HEK293 (cell line): ENCODE measurements around the gene MTHFS.

Experiments
- CTCF ChIA-PET: fragments of 350-600 bp; formaldehyde crosslinking; extraction: SDS; loops from one replicate; lab custom pipeline; 2021; ENCODE audit warnings: antibody characterized with exemption; lab: Yijun Ruan, JAX
- POLR2A ChIA-PET: fragments of 300-600 bp; formaldehyde crosslinking; extraction: SDS; loops from one replicate; lab custom pipeline; 2020; ENCODE audit warnings: antibody characterized with exemption, inconsistent platforms; lab: Yijun Ruan, JAX
- H3K27ac ChIP-seq: fragments of 200-500 bp; sonication (Bioruptor generic); 2 replicates; pipeline ENCODE4 v1.5.1; 2014; ENCODE audit warnings: low read depth, low read length, control low read depth, inconsistent platforms; ENCODE audit errors: extremely low read depth
- H3K36me3 ChIP-seq, 2 experiments: fragments of 200-500 bp in 1 of 2; sonication (Bioruptor generic) in 1 of 2; 1 replicate in 1 of 2; 2 replicates in 1 of 2; pipeline ENCODE4 v1.5.1; 2014 to 2017; ENCODE audit warnings: inconsistent platforms in 2 of 2, low read length in 2 of 2; ENCODE audit not compliant: control insufficient read depth in 2 of 2, insufficient read depth in 1 of 2
- H3K4me1 ChIP-seq: fragments of 200-500 bp; sonication (Bioruptor generic); 2 replicates; pipeline ENCODE4 v1.5.1; 2014; ENCODE audit warnings: mild to moderate bottlenecking, low read length, inconsistent platforms; ENCODE audit not compliant: control insufficient read depth, insufficient read depth
- H3K4me3 ChIP-seq: 2 replicates; pipeline ENCODE4 v1.5.1; 2011; ENCODE audit warnings: low read depth, mild to moderate bottlenecking, control low read depth, low read length, moderate library complexity
- H3K9me3 ChIP-seq: fragments of 200-500 bp; sonication (Bioruptor generic); 2 replicates; pipeline ENCODE4 v1.5.1; 2014; ENCODE audit warnings: low read depth, low read length, inconsistent platforms; ENCODE audit not compliant: control insufficient read depth, insufficient read depth
- CTCF ChIP-seq: fragments of 450-650 bp; formaldehyde crosslinking; IDR thresholded peaks from 2 replicates; pipeline ENCODE4 v1.5.1; 2016; ENCODE audit warnings: missing biosample characterization, missing genetic modification characterization
- FEZF1 ChIP-seq: fragments of 450-650 bp; formaldehyde crosslinking; IDR thresholded peaks from 2 replicates; pipeline ENCODE4 v1.5.1; 2016; ENCODE audit warnings: missing biosample characterization, missing genetic modification characterization
- PBX3 ChIP-seq: sonication (generic); formaldehyde crosslinking; IDR thresholded peaks from 2 replicates; pipeline ENCODE4 v1.8.1; 2022; ENCODE audit warnings: mild to moderate bottlenecking, moderate library complexity, missing genetic modification reagents
- REST ChIP-seq: fragments of 450-650 bp; formaldehyde crosslinking; IDR thresholded peaks from 2 replicates; pipeline ENCODE4 v1.5.1; 2016; ENCODE audit warnings: missing biosample characterization, missing genetic modification characterization
- ZNF114 ChIP-seq: fragments of 450-650 bp; formaldehyde crosslinking; IDR thresholded peaks from 2 replicates; pipeline ENCODE4 v1.5.0; 2017; ENCODE audit warnings: missing biosample characterization, missing genetic modification characterization
- ZNF121 ChIP-seq: fragments of 450-650 bp; formaldehyde crosslinking; IDR thresholded peaks from 2 replicates; pipeline ENCODE4 v1.5.1; 2016; ENCODE audit warnings: missing biosample characterization, missing genetic modification characterization
- ZNF138 ChIP-seq: fragments of 450-650 bp; formaldehyde crosslinking; IDR thresholded peaks from 2 replicates; pipeline ENCODE4 v1.5.1; 2016; ENCODE audit warnings: missing biosample characterization, missing genetic modification characterization, borderline replicate concordance
- ZNF211 ChIP-seq: fragments of 450-650 bp; formaldehyde crosslinking; IDR thresholded peaks from 2 replicates; pipeline ENCODE4 v1.5.1; 2016; ENCODE audit warnings: low read depth, missing biosample characterization, missing genetic modification characterization
- ZNF26 ChIP-seq: fragments of 450-650 bp; formaldehyde crosslinking; IDR thresholded peaks from 2 replicates; pipeline ENCODE4 v1.5.1; 2016; ENCODE audit warnings: missing biosample characterization, missing genetic modification characterization
- ZNF37A ChIP-seq: fragments of 450-650 bp; IDR thresholded peaks from 2 replicates; pipeline ENCODE4 v1.5.1; 2018; ENCODE audit warnings: missing biosample characterization, missing genetic modification characterization
- ZNF488 ChIP-seq: fragments of 450-650 bp; formaldehyde crosslinking; IDR thresholded peaks from 2 replicates; pipeline ENCODE4 v1.5.1; 2016; ENCODE audit warnings: missing biosample characterization, missing genetic modification characterization
- ZNF513 ChIP-seq: fragments of 450-650 bp; IDR thresholded peaks from 2 replicates; pipeline ENCODE4 v1.5.1; 2018; ENCODE audit warnings: missing biosample characterization, missing genetic modification characterization
- ZNF561 ChIP-seq: fragments of 450-650 bp; IDR thresholded peaks from 2 replicates; pipeline ENCODE4 v1.5.1; 2018; ENCODE audit warnings: missing biosample characterization, missing genetic modification characterization, borderline replicate concordance
- ZNF654 ChIP-seq: fragments of 450-650 bp; formaldehyde crosslinking; IDR thresholded peaks from 2 replicates; pipeline ENCODE4 v1.5.1; 2016; ENCODE audit warnings: low read depth, missing biosample characterization, missing genetic modification characterization
- ZNF660 ChIP-seq: fragments of 450-650 bp; IDR thresholded peaks from 2 replicates; pipeline ENCODE4 v1.5.1; 2018; ENCODE audit warnings: missing biosample characterization, mild to moderate bottlenecking, missing genetic modification characterization
- ZNF704 ChIP-seq: fragments of 450-650 bp; formaldehyde crosslinking; IDR thresholded peaks from 2 replicates; pipeline ENCODE4 v1.5.1; 2016; ENCODE audit warnings: missing biosample characterization, missing genetic modification characterization
- ZNF76 ChIP-seq: fragments of 450-650 bp; formaldehyde crosslinking; IDR thresholded peaks from 2 replicates; pipeline ENCODE4; 2016; ENCODE audit warnings: low read depth, missing biosample characterization, missing genetic modification characterization, borderline replicate concordance

Gene MTHFS

GRCh38 chr15:79860661-79861060, 36.2 kb downstream of the MTHFS start (continued):
- TF ChIP-seq ZNF704 (tag by site-specific recombination) (no peak), REST (no peak), ZNF561 (no peak), ZNF76 (no peak)

GRCh38 chr15:79858469-79858868, 38.3 kb downstream of the MTHFS start:
- POLR2A ChIA-PET = no interaction called here
- TF ChIP-seq ZNF513 (tag by site-specific recombination) (no peak), ZNF138 (no peak), ZNF26 (tag by site-specific recombination) (no peak), ZNF211 (tag by site-specific recombination) (no peak), ZNF37A (no peak), PBX3 (CRISPR knock-in tag) (no peak)
- TF ChIP-seq, all 188 proteins: peak for 0
- no peak overlapping the region for H3K27ac ChIP-seq
- CTCF ChIA-PET = interaction anchor here (0.6 to 1.6 kb wide), 10 partner anchors 9 to 518 kb away, joined by 3 to 11 read pairs (median 4); no protein-coding TSS in a partner anchor
- no peaks in the 10 kb centered on the region for H3K9me3 ChIP-seq
- H3K36me3 ChIP-seq = peaks cover 0 to 6% of the 10 kb centered on the region in 2 experiments; a peak in 1 of 3 replicates
- no peak overlapping the region for H3K4me3 ChIP-seq
- H3K4me1 ChIP-seq = no peaks in the 10 kb centered on the region

GRCh38 chr15:79853492-79854328, 43.1 kb downstream of the MTHFS start:
- Histone ChIP-seq H3K27ac (no peak overlapping the region), H3K36me3 (no peaks in the 10 kb centered on the region), H3K9me3 (no peaks in the 10 kb centered on the region), H3K4me1 (no peaks in the 10 kb centered on the region), H3K4me3 (no peak overlapping the region)
- ChIA-PET POLR2A (interaction anchor here (0.9 to 1.4 kb wide), 2 partner anchors 11 to 70 kb away, joined by 4 to 9 read pairs; no protein-coding TSS in a partner anchor), CTCF (interaction anchor here (0.5 to 9.3 kb wide), 73 partner anchors 9 to 1727 kb away, joined by 3 to 133 read pairs (median 4); no protein-coding TSS in a partner anchor)
- TF ChIP-seq FEZF1 (tag by site-specific recombination) (peak; percentile 35; the same call in 1 of the 2 replicates), ZNF660 (peak; percentile 89), ZNF488 (tag by site-specific recombination) (no peak), ZNF654 (tag by site-specific recombination) (peak; percentile 72), CTCF (tag by site-specific recombination) (peak; percentile 74), ZNF121 (tag by site-specific recombination) (no peak), ZNF114 (tag by site-specific recombination) (no peak)
